GM21717 (cell line): Measurements from ENCODE around the gene HOXB5.

Source experiments
- ATAC-seq: cut with Tn5 transposase; IDR thresholded peaks from one replicate; pipeline ENCODE4 v1.9.1; 2021; ENCODE audit warnings: mild to moderate bottlenecking, moderate library complexity; ENCODE audit not compliant: unreplicated experiment

HOXB5 gene

GRCh38 chr17:48592057-48592514 is 1.5 kb downstream of the HOXB5 start:
- no peak for ATAC-seq

GRCh38 chr17:48591255-48592056 is 2.1 kb downstream of the HOXB5 start:
- no peak for ATAC-seq

- no peak for ATAC-seq
Observed at GRCh38 chr17:48590607-48591161, 2.9 kb downstream of the HOXB5 start.

- ATAC-seq: no peak
Observed at GRCh38 chr17:48589831-48590606, 3.6 kb downstream of the HOXB5 start, which contains the start of gene HOXB3. HOXB3 (minus strand) TSS chr17:48590241; CDS start chr17:48552474, 37,767 bp downstream.

- no peak for ATAC-seq
Observed at GRCh38 chr17:48589060-48589830, 4.3 kb downstream of the HOXB5 start.

- ATAC-seq: no peak
Observed at GRCh38 chr17:48588528-48588927, 5.1 kb downstream of the HOXB5 start.

GRCh38 chr17:48588074-48588415 is 5.5 kb downstream of the HOXB5 start:
- ATAC-seq: no peak

- no peak for ATAC-seq
Observed at GRCh38 chr17:48587276-48588073, 6.1 kb downstream of the HOXB5 start.

- no peak for ATAC-seq
Observed at GRCh38 chr17:48586355-48587258, 7.0 kb downstream of the HOXB5 start.

- no peak for ATAC-seq
Observed at GRCh38 chr17:48584223-48584741, 9.3 kb downstream of the HOXB5 start.

- no peak for ATAC-seq
Observed at GRCh38 chr17:48583708-48584222, 9.8 kb downstream of the HOXB5 start.

- ATAC-seq: no peak
Observed at GRCh38 chr17:48582750-48583069, 10.9 kb downstream of the HOXB5 start.

GRCh38 chr17:48579760-48580554 is 13.6 kb downstream of the HOXB5 start:
- ATAC-seq: no peak

- no peak for ATAC-seq
Observed at GRCh38 chr17:48579471-48579759, 14.2 kb downstream of the HOXB5 start.

GRCh38 chr17:48578616-48579470 is 14.7 kb downstream of the HOXB5 start:
- ATAC-seq: no peak

GRCh38 chr17:48577946-48578615 is 15.5 kb downstream of the HOXB5 start, which contains the start of gene HOXB4:
HOXB4 (minus strand) TSS chr17:48578350; CDS start chr17:48578319, 31 bp downstream.
- ATAC-seq: no peak
